Panc1 (cell line): ENCODE results near the gene USP14.

Source experiments
- CTCF ChIP-seq: fragments of 450-650 bp; IDR thresholded peaks from 2 replicates; pipeline ENCODE4 v1.5.1; 2017; ENCODE audit warnings: mild to moderate bottlenecking
- POLR2AphosphoS5 ChIP-seq: IDR thresholded peaks from 2 replicates; pipeline ENCODE4 v1.6.1; 2012; ENCODE audit warnings: mild to moderate bottlenecking, low read depth, low read length, moderate library complexity
- REST ChIP-seq, 2 experiments: IDR thresholded peaks; 2 replicates each; pipeline ENCODE4 v1.6.1; 2011 to 2012; ENCODE audit warnings: low read depth in 2 of 2, control low read depth in 1 of 2, low read length in 1 of 2, mild to moderate bottlenecking in 1 of 2, moderate library complexity in 1 of 2; ENCODE audit not compliant: insufficient read depth in 1 of 2
- SIN3A ChIP-seq: IDR thresholded peaks from 2 replicates; pipeline ENCODE4 v1.6.1; 2012; ENCODE audit warnings: low read depth, mild to moderate bottlenecking, low read length, moderate library complexity, borderline replicate concordance; ENCODE audit not compliant: insufficient read depth

DNA sequence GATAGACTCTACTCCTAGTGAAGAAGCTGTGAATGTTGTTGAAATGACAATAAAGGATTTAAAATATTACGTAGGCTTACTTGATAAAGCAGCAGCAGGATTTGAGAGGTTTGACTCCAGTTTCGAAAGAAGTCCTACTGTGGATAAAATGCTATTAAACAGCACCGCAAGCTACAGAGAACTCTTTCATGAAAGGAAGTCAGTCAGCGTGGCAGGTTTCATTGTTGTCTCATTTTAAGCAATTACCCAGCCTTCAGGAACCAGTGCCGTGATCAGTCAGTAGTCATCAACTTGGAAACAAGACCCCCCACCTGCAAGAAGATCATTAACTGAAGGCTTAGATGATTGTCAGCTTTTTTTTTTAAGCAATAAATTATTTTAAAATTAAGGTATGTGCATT is 14.0 kb downstream of the USP14 start:
- no peak for TF ChIP-seq CTCF
- no peak for TF ChIP-seq REST (IDR thresholded peaks at IDR 0.05; ENCODE audit: insufficient read depth in 1 of 2, low read depth in 2 of 2, low read length in 1 of 2)
- TF ChIP-seq POLR2AphosphoS5, result no peak
- TF ChIP-seq SIN3A, result no peak
